Measurements from ENCODE around the gene CARD14.

CARD14 gene

GRCh38 chr17:80158846-80159245, 11.0 kb upstream of the CARD14 start:
- DNase-seq (ENCODE audit: low spot score in 2 of 2) (no peak), ATAC-seq (replicated peaks; ENCODE audit: extremely low read depth, poor library complexity, severe bottlenecking) (no peak)
- H3K9me3 Mint-ChIP-seq: peaks cover 5% of the 10 kb centered on the region
- peaks cover 33% of the 10 kb centered on the region for H3K27me3 Mint-ChIP-seq
- H3K4me1 Mint-ChIP-seq: peaks cover 7% of the 10 kb centered on the region
- no peak overlapping the region for H3K27ac Mint-ChIP-seq (ENCODE audit: low read depth)
- no peaks in the 10 kb centered on the region for H3K36me3 Mint-ChIP-seq (ENCODE audit: insufficient read depth)
- H3K4me3 Mint-ChIP-seq: no peak overlapping the region

GRCh38 chr17:80160536-80160935, 9.3 kb upstream of the CARD14 start:
- ATAC-seq (replicated peaks; ENCODE audit: extremely low read depth, poor library complexity, severe bottlenecking) (no peak), DNase-seq (ENCODE audit: low spot score in 2 of 2) (no peak)
- H3K4me1 Mint-ChIP-seq: peaks cover 7% of the 10 kb centered on the region
- H3K27ac Mint-ChIP-seq (ENCODE audit: low read depth): no peak overlapping the region
- peaks cover 5% of the 10 kb centered on the region for H3K9me3 Mint-ChIP-seq
- H3K27me3 Mint-ChIP-seq: peaks cover 40% of the 10 kb centered on the region
- H3K4me3 Mint-ChIP-seq: no peak overlapping the region
- H3K36me3 Mint-ChIP-seq (ENCODE audit: insufficient read depth): no peaks in the 10 kb centered on the region

- Mint-ChIP-seq H3K27ac (ENCODE audit: low read depth) (no peak overlapping the region), H3K4me1 (peaks cover 7% of the 10 kb centered on the region), H3K4me3 (no peak overlapping the region), H3K36me3 (ENCODE audit: insufficient read depth) (no peaks in the 10 kb centered on the region), H3K9me3 (no peaks in the 10 kb centered on the region), H3K27me3 (peaks cover 59% of the 10 kb centered on the region)
- DNase-seq (ENCODE audit: low spot score in 2 of 2) (no peak), ATAC-seq (replicated peaks; ENCODE audit: extremely low read depth, poor library complexity, severe bottlenecking) (no peak)
Measured at GRCh38 chr17:80163336-80163735, 6.5 kb upstream of the CARD14 start.

- no peaks in the 10 kb centered on the region for H3K9me3 Mint-ChIP-seq
- peaks cover 7% of the 10 kb centered on the region for H3K4me1 Mint-ChIP-seq
- H3K4me3 Mint-ChIP-seq: no peak overlapping the region
Measured at GRCh38 chr17:80164185-80164584, 5.6 kb upstream of the CARD14 start.

GRCh38 chr17:80166446-80166845, 3.4 kb upstream of the CARD14 start:
- Mint-ChIP-seq H3K36me3 (ENCODE audit: insufficient read depth) (no peaks in the 10 kb centered on the region), H3K4me3 (no peak overlapping the region), H3K27me3 (peaks cover 47% of the 10 kb centered on the region), H3K9me3 (no peaks in the 10 kb centered on the region), H3K4me1 (no peaks in the 10 kb centered on the region), H3K27ac (ENCODE audit: low read depth) (no peak overlapping the region)
- DNase-seq (ENCODE audit: low spot score in 2 of 2) (no peak), ATAC-seq (replicated peaks; ENCODE audit: extremely low read depth, poor library complexity, severe bottlenecking) (no peak)

More at GRCh38 chr17:80164185-80164584, 5.6 kb upstream of the CARD14 start:
- Mint-ChIP-seq H3K27me3 (peaks cover 58% of the 10 kb centered on the region), H3K27ac (ENCODE audit: low read depth) (no peak overlapping the region), H3K36me3 (ENCODE audit: insufficient read depth) (no peaks in the 10 kb centered on the region)
- ATAC-seq (replicated peaks; ENCODE audit: extremely low read depth, poor library complexity, severe bottlenecking): no peak
- no peak for DNase-seq (ENCODE audit: low spot score in 2 of 2)

GRCh38 chr17:80168371-80168770, 1.5 kb upstream of the CARD14 start:
- Mint-ChIP-seq H3K4me3 (no peak overlapping the region), H3K27ac (ENCODE audit: low read depth) (no peak overlapping the region), H3K36me3 (ENCODE audit: insufficient read depth) (no peaks in the 10 kb centered on the region), H3K4me1 (no peaks in the 10 kb centered on the region), H3K27me3 (peaks cover 39% of the 10 kb centered on the region), H3K9me3 (no peaks in the 10 kb centered on the region)
- ATAC-seq (replicated peaks; ENCODE audit: extremely low read depth, poor library complexity, severe bottlenecking) (no peak), DNase-seq (ENCODE audit: low spot score in 2 of 2) (no peak)

GRCh38 chr17:80169107-80169506, 723 bp upstream of the CARD14 start:
- no peak for ATAC-seq (replicated peaks; ENCODE audit: extremely low read depth, poor library complexity, severe bottlenecking)
- H3K4me1 Mint-ChIP-seq: no peaks in the 10 kb centered on the region
- no peaks in the 10 kb centered on the region for H3K9me3 Mint-ChIP-seq
- no peak overlapping the region for H3K4me3 Mint-ChIP-seq
- DNase-seq (ENCODE audit: low spot score in 2 of 2): no peak
- H3K36me3 Mint-ChIP-seq (ENCODE audit: insufficient read depth): no peaks in the 10 kb centered on the region
- H3K27ac Mint-ChIP-seq (ENCODE audit: low read depth): no peak overlapping the region
- peaks cover 35% of the 10 kb centered on the region for H3K27me3 Mint-ChIP-seq

GRCh38 chr17:80171681-80172080, 1.9 kb downstream of the CARD14 start:
- ATAC-seq (replicated peaks; ENCODE audit: extremely low read depth, poor library complexity, severe bottlenecking) (no peak), DNase-seq (ENCODE audit: low spot score in 2 of 2) (no peak)
- Mint-ChIP-seq H3K27ac (ENCODE audit: low read depth) (no peak overlapping the region), H3K9me3 (no peaks in the 10 kb centered on the region), H3K4me1 (no peaks in the 10 kb centered on the region), H3K36me3 (ENCODE audit: insufficient read depth) (no peaks in the 10 kb centered on the region), H3K4me3 (no peak overlapping the region), H3K27me3 (peaks cover 28% of the 10 kb centered on the region)

- Mint-ChIP-seq H3K27ac (ENCODE audit: low read depth) (no peak overlapping the region), H3K4me1 (no peaks in the 10 kb centered on the region), H3K36me3 (ENCODE audit: insufficient read depth) (peaks cover 2% of the 10 kb centered on the region), H3K4me3 (no peak overlapping the region), H3K9me3 (no peaks in the 10 kb centered on the region), H3K27me3 (peaks cover 14% of the 10 kb centered on the region)
- no peak for DNase-seq (ENCODE audit: low spot score in 2 of 2)
- no peak for ATAC-seq (replicated peaks; ENCODE audit: extremely low read depth, poor library complexity, severe bottlenecking)
Measured at GRCh38 chr17:80173126-80173525, 3.3 kb downstream of the CARD14 start.

- ATAC-seq (replicated peaks; ENCODE audit: extremely low read depth, poor library complexity, severe bottlenecking) (no peak), DNase-seq (ENCODE audit: low spot score in 2 of 2) (no peak)
- H3K4me3 Mint-ChIP-seq: no peak overlapping the region
- H3K9me3 Mint-ChIP-seq: no peaks in the 10 kb centered on the region
- H3K27me3 Mint-ChIP-seq: peaks cover 10% of the 10 kb centered on the region
- no peaks in the 10 kb centered on the region for H3K4me1 Mint-ChIP-seq
- no peak overlapping the region for H3K27ac Mint-ChIP-seq (ENCODE audit: low read depth)
- H3K36me3 Mint-ChIP-seq (ENCODE audit: insufficient read depth): peaks cover 2% of the 10 kb centered on the region
Measured at GRCh38 chr17:80173916-80174315, 4.1 kb downstream of the CARD14 start.

GRCh38 chr17:80176757-80177156, 6.9 kb downstream of the CARD14 start:
- no peaks in the 10 kb centered on the region for H3K9me3 Mint-ChIP-seq
- ATAC-seq (replicated peaks; ENCODE audit: extremely low read depth, poor library complexity, severe bottlenecking): no peak
- peaks cover 6% of the 10 kb centered on the region for H3K27me3 Mint-ChIP-seq
- H3K36me3 Mint-ChIP-seq (ENCODE audit: insufficient read depth): peaks cover 2% of the 10 kb centered on the region
- no peak overlapping the region for H3K27ac Mint-ChIP-seq (ENCODE audit: low read depth)
- no peak overlapping the region for H3K4me3 Mint-ChIP-seq
- no peaks in the 10 kb centered on the region for H3K4me1 Mint-ChIP-seq
- DNase-seq (ENCODE audit: low spot score in 2 of 2): no peak

- no peak overlapping the region for H3K27ac Mint-ChIP-seq (ENCODE audit: low read depth)
- DNase-seq (ENCODE audit: low spot score in 2 of 2) (no peak), ATAC-seq (replicated peaks; ENCODE audit: extremely low read depth, poor library complexity, severe bottlenecking) (no peak)
- no peaks in the 10 kb centered on the region for H3K9me3 Mint-ChIP-seq
- peaks cover 2% of the 10 kb centered on the region for H3K36me3 Mint-ChIP-seq (ENCODE audit: insufficient read depth)
- peaks cover 17% of the 10 kb centered on the region for H3K27me3 Mint-ChIP-seq
- H3K4me1 Mint-ChIP-seq: no peaks in the 10 kb centered on the region
- H3K4me3 Mint-ChIP-seq: no peak overlapping the region
Measured at GRCh38 chr17:80177986-80178595, 8.3 kb downstream of the CARD14 start.

- Mint-ChIP-seq H3K27me3 (peaks cover 19% of the 10 kb centered on the region), H3K9me3 (no peaks in the 10 kb centered on the region), H3K4me3 (no peak overlapping the region), H3K27ac (ENCODE audit: low read depth) (no peak overlapping the region), H3K4me1 (no peaks in the 10 kb centered on the region), H3K36me3 (ENCODE audit: insufficient read depth) (peaks cover 2% of the 10 kb centered on the region)
- DNase-seq (ENCODE audit: low spot score in 2 of 2) (no peak), ATAC-seq (replicated peaks; ENCODE audit: extremely low read depth, poor library complexity, severe bottlenecking) (no peak)
Measured at GRCh38 chr17:80180192-80180591, 10.4 kb downstream of the CARD14 start.

Data from central memory CD8-positive, alpha-beta T cell (primary cell).